Myocyte (in vitro differentiated cells): ENCODE measurements around the gene APOBEC3F. TPM values are rescaled to one million over a fixed set of nuclear protein-coding genes. Genes with fewer than 3 reads are reported as not detected.
"Not testable (repeated sequence)": the region's sequence is repeated elsewhere in the genome, so short reads cannot be mapped to it uniquely, and the experiment has no call there.

Source experiments
- DNase-seq: peaks from one replicate; pipeline ENCODE4 v3.0.0-alpha.2; 2012; ENCODE audit warnings: low read depth
- total RNA-seq: library from RNA; depleted of rRNA; stranded (reverse); fragments of >200 nt; gene quantifications from 2 replicates; pipeline ENCODE4 v1.2.3, GENCODE V29; 2014

APOBEC3F gene
- total RNA-seq, 1 donor from 2014 or later = 0.08 TPM

DNA sequence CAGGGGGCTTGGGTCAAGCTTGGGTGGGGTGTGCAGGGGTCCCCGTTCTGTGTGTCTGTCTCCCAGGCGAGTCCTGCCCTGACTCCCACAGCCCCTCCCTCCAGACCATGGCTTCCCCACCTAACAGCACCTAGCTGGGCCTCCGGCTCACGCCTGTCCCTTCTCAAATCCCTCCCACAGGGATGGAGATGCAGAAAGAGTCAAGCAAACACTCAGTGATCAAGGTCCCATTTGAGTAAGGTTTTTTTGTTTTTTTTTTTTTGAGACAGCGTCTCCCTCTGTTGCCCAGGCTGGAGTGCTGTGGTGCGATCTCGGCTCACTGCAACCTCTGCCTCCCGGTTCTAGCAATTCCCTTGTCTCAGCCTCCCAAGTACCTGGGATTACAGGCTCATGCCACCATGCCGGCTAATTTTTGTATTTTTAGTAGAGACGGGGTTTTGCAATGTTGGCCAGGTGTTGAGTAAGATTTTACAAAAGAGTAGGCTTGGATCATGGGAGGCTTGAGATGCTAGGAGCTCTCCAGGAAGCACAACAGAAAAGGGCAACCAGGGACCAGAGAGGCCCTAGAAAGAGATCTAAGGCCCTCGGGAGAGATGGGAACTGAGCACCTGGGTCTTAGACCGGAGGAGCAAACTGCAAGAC is 14.0 kb upstream of the APOBEC3F start:
- no peak for DNase-seq

- no peak for DNase-seq
Observed at GRCh38 chr22:39027717-39028116, 12.9 kb upstream of the APOBEC3F start.

DNA sequence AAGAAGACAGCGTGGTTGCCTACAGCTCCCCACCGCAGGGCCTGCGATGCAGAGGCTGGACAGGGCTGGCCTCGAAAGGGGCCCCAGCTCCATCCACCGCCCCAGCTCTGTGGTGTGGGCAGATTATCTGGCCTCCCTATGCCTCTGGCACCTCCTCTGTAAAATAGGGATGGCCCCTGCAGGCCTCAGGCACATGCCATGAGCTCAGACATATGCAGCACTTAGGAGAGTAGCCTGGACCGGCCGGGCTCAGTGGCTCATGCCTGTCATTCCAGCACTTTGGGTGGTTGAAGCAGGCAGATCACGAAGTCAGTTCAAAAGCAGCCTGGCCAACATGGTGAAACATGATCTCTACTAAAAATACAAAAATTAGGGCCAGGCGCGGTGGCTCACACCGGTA is 12.4 kb upstream of the APOBEC3F start:
- no peak for DNase-seq

DNA sequence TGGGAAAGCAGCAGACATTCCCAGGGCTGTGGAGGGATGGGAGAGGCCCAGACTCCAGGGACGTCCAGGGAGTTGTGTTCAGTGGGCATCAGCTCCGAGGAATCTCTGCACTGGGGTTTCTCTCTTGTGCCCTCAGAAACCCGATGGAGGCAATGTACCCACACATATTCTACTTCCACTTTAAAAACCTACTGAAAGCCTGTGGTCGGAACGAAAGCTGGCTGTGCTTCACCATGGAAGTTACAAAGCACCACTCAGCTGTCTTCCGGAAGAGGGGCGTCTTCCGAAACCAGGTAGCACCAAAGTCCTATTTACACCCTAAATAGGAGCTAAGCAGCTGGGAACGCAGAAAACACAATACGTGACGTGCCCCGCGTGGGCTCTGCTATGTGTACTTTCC is 11.4 kb upstream of the APOBEC3F start:
- DNase-seq = no peak

- no peak for DNase-seq
Observed at GRCh38 chr22:39030705-39031104, 10.0 kb upstream of the APOBEC3F start.

DNA sequence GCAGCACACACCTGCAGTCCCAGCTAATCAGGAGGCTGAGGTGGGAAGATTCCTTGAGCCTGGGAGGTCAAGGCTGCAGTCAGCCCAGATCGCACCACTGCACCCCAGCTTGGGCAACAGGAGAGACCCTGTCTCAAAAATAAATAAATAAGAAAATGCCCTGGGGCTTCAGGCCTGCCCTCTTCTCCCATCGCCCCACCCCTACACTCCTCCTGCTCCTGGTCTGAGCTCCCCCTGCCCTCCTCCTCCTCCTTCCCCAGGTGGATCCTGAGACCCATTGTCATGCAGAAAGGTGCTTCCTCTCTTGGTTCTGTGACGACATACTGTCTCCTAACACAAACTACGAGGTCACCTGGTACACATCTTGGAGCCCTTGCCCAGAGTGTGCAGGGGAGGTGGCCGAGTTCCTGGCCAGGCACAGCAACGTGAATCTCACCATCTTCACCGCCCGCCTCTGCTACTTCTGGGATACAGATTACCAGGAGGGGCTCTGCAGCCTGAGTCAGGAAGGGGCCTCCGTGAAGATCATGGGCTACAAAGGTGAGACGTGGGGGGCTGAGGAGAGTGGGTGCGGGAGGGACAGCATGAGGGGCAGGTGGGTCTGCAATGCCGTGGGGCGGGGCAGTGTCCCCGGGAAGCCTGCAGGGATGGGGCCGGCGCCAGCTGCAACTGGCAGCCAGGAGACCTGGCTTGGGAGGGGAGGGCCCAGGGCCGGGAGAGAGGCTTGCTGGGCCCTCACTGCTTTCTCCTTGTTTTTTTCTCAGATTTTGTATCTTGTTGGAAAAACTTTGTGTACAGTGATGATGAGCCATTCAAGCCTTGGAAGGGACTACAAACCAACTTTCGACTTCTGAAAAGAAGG is 9.0 kb upstream of the APOBEC3F start:
- DNase-seq = not testable (repeated sequence)

GRCh38 chr22:39037071-39037470 is 3.6 kb upstream of the APOBEC3F start:
- not testable (repeated sequence) for DNase-seq

GRCh38 chr22:39039306-39040126 is 1.1 kb upstream of the APOBEC3F start:
- no peak for DNase-seq

- DNase-seq = not testable (repeated sequence)
Observed at GRCh38 chr22:39040155-39040537, 518 bp upstream of the APOBEC3F start.

GRCh38 chr22:39041908-39042307 is 1.2 kb downstream of the APOBEC3F start:
- no peak for DNase-seq

DNA sequence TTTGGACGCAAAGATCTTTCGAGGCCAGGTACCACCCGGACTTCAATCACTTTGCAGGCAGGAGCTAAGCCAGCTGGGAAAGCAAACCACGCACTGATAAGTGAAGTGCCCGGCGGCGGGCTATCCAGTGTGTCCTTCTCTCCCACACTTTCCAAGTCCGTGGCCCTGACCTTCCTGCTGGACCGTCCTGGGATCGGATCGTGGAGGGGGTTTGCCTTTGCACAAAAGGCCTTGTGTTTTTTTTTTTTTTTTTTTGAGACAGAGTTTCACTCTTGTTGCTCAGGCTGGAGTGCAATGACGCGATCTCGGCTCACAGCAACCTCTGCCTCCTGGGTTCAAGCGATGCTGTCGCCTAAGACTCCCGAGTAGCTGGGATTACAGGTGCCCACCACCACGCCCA is 2.4 kb downstream of the APOBEC3F start:
- not testable (repeated sequence) for DNase-seq

GRCh38 chr22:39045136-39045535 is 4.5 kb downstream of the APOBEC3F start:
- DNase-seq = not testable (repeated sequence)

GRCh38 chr22:39049486-39049885 is 8.8 kb downstream of the APOBEC3F start:
- DNase-seq = not testable (repeated sequence)

DNA sequence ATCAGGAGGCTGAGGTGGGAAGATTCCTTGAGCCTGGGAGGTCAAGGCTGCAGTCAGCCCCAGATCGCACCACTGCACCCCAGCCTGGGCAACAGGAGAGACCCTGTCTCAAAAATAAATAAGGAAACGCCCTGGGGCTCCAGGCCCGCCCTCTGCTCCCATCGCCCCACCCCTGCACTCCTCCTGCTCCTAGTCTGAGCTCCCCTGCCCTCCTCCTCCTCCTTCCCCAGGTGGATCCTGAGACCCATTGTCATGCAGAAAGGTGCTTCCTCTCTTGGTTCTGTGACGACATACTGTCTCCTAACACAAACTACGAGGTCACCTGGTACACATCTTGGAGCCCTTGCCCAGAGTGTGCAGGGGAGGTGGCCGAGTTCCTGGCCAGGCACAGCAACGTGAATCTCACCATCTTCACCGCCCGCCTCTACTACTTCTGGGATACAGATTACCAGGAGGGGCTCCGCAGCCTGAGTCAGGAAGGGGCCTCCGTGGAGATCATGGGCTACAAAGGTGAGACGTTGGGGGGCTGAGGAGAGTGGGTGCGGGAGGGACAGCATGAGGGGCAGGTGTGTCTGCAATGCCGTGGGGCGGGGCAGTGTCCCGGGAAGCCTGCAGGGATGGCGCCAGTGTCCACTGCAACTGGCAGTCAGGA is 11.3 kb downstream of the APOBEC3F start:
- DNase-seq = not testable (repeated sequence)

DNA sequence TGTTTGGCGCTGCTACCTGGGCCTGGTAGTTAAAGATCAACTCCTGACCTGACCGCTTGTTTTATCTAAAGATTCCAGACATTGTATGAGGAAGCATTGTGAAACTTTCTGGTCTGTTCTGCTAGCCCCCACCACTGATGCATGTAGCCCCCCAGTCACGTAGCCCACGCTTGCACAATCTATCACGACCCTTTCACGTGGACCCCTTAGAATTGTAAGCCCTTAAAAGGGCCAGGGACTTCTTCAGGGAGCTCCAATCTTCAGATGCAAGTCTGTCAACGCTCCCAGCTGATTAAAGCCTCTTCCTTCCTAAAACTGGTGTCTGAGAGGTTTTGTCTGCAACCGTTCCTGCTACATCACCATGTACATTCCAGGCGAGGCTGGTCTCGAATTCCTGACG is 15.0 kb downstream of the APOBEC3F start:
- no peak for DNase-seq

DNA sequence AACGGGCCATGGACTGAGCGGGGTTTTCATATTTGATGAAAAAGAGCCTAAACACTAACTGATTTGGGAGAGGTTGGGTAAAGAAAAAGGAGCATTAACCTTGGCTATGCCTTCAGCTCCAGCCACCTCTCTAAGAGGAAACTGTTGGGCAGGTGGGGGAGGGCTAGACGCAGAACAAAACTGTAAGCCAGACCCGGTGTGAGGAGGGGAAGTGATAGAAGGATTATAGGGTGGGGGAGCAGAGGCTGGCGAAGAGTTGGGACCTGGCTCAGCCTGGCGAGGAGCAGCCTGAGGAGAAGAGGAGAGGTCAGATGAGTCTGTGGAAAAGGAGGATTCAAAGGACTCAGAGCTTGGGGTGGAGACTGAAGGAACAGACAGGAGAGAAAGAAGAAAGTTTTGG is 20.6 kb downstream of the APOBEC3F start:
- not testable (repeated sequence) for DNase-seq

DNA sequence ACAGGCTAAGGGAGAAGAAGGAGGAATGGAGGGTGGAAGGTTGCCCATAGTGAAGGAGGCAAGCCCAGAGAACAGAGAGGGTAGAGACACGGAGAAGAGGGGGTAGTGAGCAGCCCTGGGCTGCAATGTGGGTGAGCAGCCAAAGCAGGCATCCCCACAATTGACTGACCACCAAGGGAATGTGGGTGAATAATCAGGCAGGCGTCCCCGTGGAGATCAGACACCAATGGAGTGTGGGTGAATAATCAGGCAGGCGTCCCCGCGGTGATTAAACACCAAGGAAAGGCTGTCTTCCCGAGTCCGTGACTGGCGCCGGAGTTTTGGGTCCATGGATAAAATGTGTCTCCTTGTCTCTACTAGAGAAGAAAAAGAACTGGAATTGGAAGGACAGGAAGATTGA is 21.3 kb downstream of the APOBEC3F start:
- DNase-seq = peak; percentile 6

DNA sequence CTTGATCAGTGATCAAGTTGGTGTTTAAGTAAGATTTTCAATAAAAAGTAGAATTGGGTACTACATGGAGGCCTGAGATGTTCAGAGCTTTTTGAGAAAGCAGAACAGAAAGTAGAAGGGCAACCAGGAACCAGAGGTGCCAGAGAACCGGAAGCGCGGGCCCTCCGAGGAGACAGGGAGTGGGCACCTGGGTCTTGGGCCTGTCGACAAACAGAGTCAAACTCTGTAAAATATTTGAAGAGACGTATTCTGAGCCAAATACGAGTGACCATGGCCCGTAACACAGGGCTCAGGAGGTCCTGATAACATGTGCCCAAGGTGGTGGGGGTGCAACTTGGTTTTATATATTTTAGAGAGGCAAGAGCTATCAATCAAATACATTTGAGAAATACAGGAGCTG is 23.2 kb downstream of the APOBEC3F start:
- DNase-seq = not testable (repeated sequence)

- DNase-seq = not testable (repeated sequence)
Observed at GRCh38 chr22:39066442-39067276, 26.0 kb downstream of the APOBEC3F start.
